C4-2B (cell line): Measurements from ENCODE around the gene RANGAP1.

ENCODE experiments used
- H3K27ac ChIP-seq: fragments of 450-650 bp; 2 replicates; pipeline ENCODE4 v1.5.1; 2017
- CTCF ChIP-seq: fragments of 450-650 bp; conservative IDR thresholded peaks from 2 replicates; pipeline ENCODE4 v1.5.1; 2017; ENCODE audit warnings: mild to moderate bottlenecking
- ZFX ChIP-seq: fragments of 450-650 bp; IDR thresholded peaks from 2 replicates; pipeline ENCODE4 v1.6.1; 2017

The RANGAP1 gene

GRCh38 chr22:41243361-41243760 lies 42.6 kb downstream of the RANGAP1 start:
- TF ChIP-seq CTCF (no peak), ZFX (no peak)
- no peak overlapping the region for H3K27ac ChIP-seq

- TF ChIP-seq CTCF, result no peak
- no peak for TF ChIP-seq ZFX
- no peak overlapping the region for H3K27ac ChIP-seq
Measured at GRCh38 chr22:41242396-41243117, 43.4 kb downstream of the RANGAP1 start.

GRCh38 chr22:41241133-41241676 lies 44.8 kb downstream of the RANGAP1 start:
- H3K27ac ChIP-seq, result no peak overlapping the region
- TF ChIP-seq ZFX (no peak), CTCF (no peak)

GRCh38 chr22:41240377-41241132 lies 45.4 kb downstream of the RANGAP1 start, which contains the start of gene CHADL:
CHADL (minus strand) TSS chr22:41240931; CDS start chr22:41240881, 50 bp downstream.
- H3K27ac ChIP-seq, result no peak within 1 kb of the TSS
- TF ChIP-seq CTCF (no peak), ZFX (no peak)

GRCh38 chr22:41239443-41240128 lies 46.4 kb downstream of the RANGAP1 start:
- TF ChIP-seq ZFX (no peak), CTCF (no peak)
- H3K27ac ChIP-seq, result no peak overlapping the region

GRCh38 chr22:41238570-41239442 lies 47.2 kb downstream of the RANGAP1 start:
- TF ChIP-seq ZFX (no peak), CTCF (no peak)
- no peak overlapping the region for H3K27ac ChIP-seq
